DND-41 (cell line): Measurements from ENCODE around the gene ZBTB1.

Experiments
- ATAC-seq: fragments of 200-7000 bp; cut with Tn5 transposase; 3 replicates; pipeline ENCODE4 v1.9.1; 2021; ENCODE audit warnings: low read depth; ENCODE audit not compliant: insufficient read depth
- DNase-seq: peaks from one replicate; pipeline ENCODE4 v3.0.0-alpha.2; 2020
- H2AFZ ChIP-seq: 2 replicates; pipeline ENCODE4 v1.6.0; 2012; ENCODE audit warnings: low read depth, low read length
- H3K27ac ChIP-seq: 2 replicates; pipeline ENCODE4 v1.5.1; 2012; ENCODE audit warnings: low read length, inconsistent platforms
- H3K27me3 ChIP-seq: fragments of 200-600 bp; sonication (generic); 2 replicates; pipeline ENCODE4 v1.6.0; 2012; ENCODE audit warnings: low read length, mild to moderate bottlenecking, inconsistent platforms; ENCODE audit not compliant: insufficient read depth, poor library complexity
- H3K36me3 ChIP-seq: 2 replicates; pipeline ENCODE4 v1.5.1; 2012; ENCODE audit warnings: low read length, inconsistent platforms; ENCODE audit not compliant: insufficient read depth
- H3K4me1 ChIP-seq: 2 replicates; pipeline ENCODE4 v1.5.1; 2012; ENCODE audit warnings: mild to moderate bottlenecking, low read length; ENCODE audit not compliant: insufficient read depth
- H3K4me2 ChIP-seq: 2 replicates; pipeline ENCODE4 v1.6.0; 2012; ENCODE audit warnings: mild to moderate bottlenecking, moderate library complexity, low read length, inconsistent platforms; ENCODE audit not compliant: insufficient read depth
- H3K4me3 ChIP-seq, 2 experiments: fragments of 200-600 bp in 1 of 2; shearing (Covaris generic) in 1 of 2; 2 replicates each; pipeline ENCODE4 v1.5.1; 2012 to 2016; ENCODE audit warnings: inconsistent platforms in 2 of 2, low read length in 2 of 2, mild to moderate bottlenecking in 2 of 2, low read depth in 1 of 2, moderate library complexity in 1 of 2
- H3K79me2 ChIP-seq: 2 replicates; pipeline ENCODE4 v1.6.0; 2012; ENCODE audit warnings: low read length, inconsistent platforms; ENCODE audit not compliant: insufficient read depth
- H3K9ac ChIP-seq: 2 replicates; pipeline ENCODE4 v1.6.0; 2012; ENCODE audit warnings: low read depth, mild to moderate bottlenecking, inconsistent platforms, low read length, moderate library complexity
- H3K9me3 ChIP-seq: 2 replicates; pipeline ENCODE4 v1.5.1; 2012; ENCODE audit warnings: low read length, moderate library complexity, mild to moderate bottlenecking, inconsistent platforms; ENCODE audit not compliant: insufficient read depth, severe bottlenecking
- H4K20me1 ChIP-seq: 2 replicates; pipeline ENCODE4 v1.6.0; 2012; ENCODE audit warnings: low read length; ENCODE audit not compliant: insufficient read depth
- CTCF ChIP-seq: IDR thresholded peaks from 2 replicates; pipeline ENCODE4 v1.5.1; 2012; ENCODE audit warnings: borderline replicate concordance, low read length, moderate library complexity, mild to moderate bottlenecking; ENCODE audit not compliant: poor library complexity, severe bottlenecking; ENCODE audit errors: extremely low read depth
- EZH2 ChIP-seq: IDR thresholded peaks from 3 replicates; pipeline ENCODE4 v1.6.1; 2012; ENCODE audit warnings: borderline replicate concordance, low read depth, mild to moderate bottlenecking, moderate library complexity, low read length, inconsistent platforms; ENCODE audit not compliant: severe bottlenecking

ZBTB1 gene

GRCh38 chr14:64503434-64504309 is 898 bp upstream of the ZBTB1 start, which contains the start of gene ZBTB25:
ZBTB25 (minus strand) TSS chr14:64503838; CDS start chr14:64490533, 13,305 bp downstream.
- Histone ChIP-seq H3K4me3 (peak within 1 kb of the TSS; percentile 58 to 65), H3K27ac (peak within 1 kb of the TSS; percentile 97), H3K79me2 (peaks cover 95% of the 10 kb centered on the region), H4K20me1 (peaks cover 34% of the 10 kb centered on the region), H3K9ac (peak within 1 kb of the TSS; percentile 98), H3K36me3 (peaks cover 9% of the 10 kb centered on the region), H3K27me3 (no peaks in the 10 kb centered on the region), H3K9me3 (no peaks in the 10 kb centered on the region), H2AFZ (peak within 1 kb of the TSS; percentile 76), H3K4me2 (peak within 1 kb of the TSS; percentile 81), H3K4me1 (peaks cover 69% of the 10 kb centered on the region)
- ATAC-seq (peak; percentile 71), DNase-seq (peak; percentile 94)
- TF ChIP-seq CTCF (no peak), EZH2 (no peak)

GRCh38 chr14:64504897-64505794 is 576 bp downstream of the ZBTB1 start:
- H3K27ac ChIP-seq, result peak overlapping the region; percentile 97
- peaks cover 41% of the 10 kb centered on the region for H4K20me1 ChIP-seq
- peaks cover 94% of the 10 kb centered on the region for H3K79me2 ChIP-seq
- TF ChIP-seq CTCF (no peak), EZH2 (no peak)
- ATAC-seq, result peak; percentile 52
- peak; percentile 91 for DNase-seq
- H3K9me3 ChIP-seq, result no peaks in the 10 kb centered on the region
- peaks cover 4% of the 10 kb centered on the region for H3K36me3 ChIP-seq
- no peaks in the 10 kb centered on the region for H3K27me3 ChIP-seq
- H2AFZ ChIP-seq, result peak overlapping the region; percentile 76
- peak overlapping the region; percentile 58 to 65 for H3K4me3 ChIP-seq
- H3K9ac ChIP-seq, result peak overlapping the region; percentile 98
- peak overlapping the region; percentile 81 for H3K4me2 ChIP-seq
- H3K4me1 ChIP-seq, result peaks cover 68% of the 10 kb centered on the region

- peaks cover 95% of the 10 kb centered on the region for H3K79me2 ChIP-seq
- peak overlapping the region; percentile 34; the same call in 1 of the 2 replicates for H3K27ac ChIP-seq
- H3K4me3 ChIP-seq, result peak overlapping the region in 1 of 2 experiments; percentile 50; a peak in 2 of 4 replicates
- H3K9me3 ChIP-seq, result no peaks in the 10 kb centered on the region
- no peak for TF ChIP-seq CTCF
- no peak for TF ChIP-seq EZH2
- H3K4me1 ChIP-seq, result peaks cover 68% of the 10 kb centered on the region
- peaks cover 9% of the 10 kb centered on the region for H3K36me3 ChIP-seq
- ATAC-seq (no peak), DNase-seq (no peak)
- H2AFZ ChIP-seq, result no peak overlapping the region
- peak overlapping the region; percentile 81 for H3K4me2 ChIP-seq
- peak overlapping the region; percentile 98 for H3K9ac ChIP-seq
- H4K20me1 ChIP-seq, result peaks cover 52% of the 10 kb centered on the region
- H3K27me3 ChIP-seq, result no peaks in the 10 kb centered on the region
Measured at GRCh38 chr14:64506721-64507120, 2.2 kb downstream of the ZBTB1 start.
